RPMI8226 (cell line): ENCODE measurements around the gene LEPROT.
"Not testable (repeated sequence)": the region's sequence is repeated elsewhere in the genome, so short reads cannot be mapped to it uniquely, and the experiment has no call there.

Experiments used
- DNase-seq: peaks from one replicate; pipeline ENCODE4 v3.0.0-alpha.2; 2015

The LEPROT gene

DNA sequence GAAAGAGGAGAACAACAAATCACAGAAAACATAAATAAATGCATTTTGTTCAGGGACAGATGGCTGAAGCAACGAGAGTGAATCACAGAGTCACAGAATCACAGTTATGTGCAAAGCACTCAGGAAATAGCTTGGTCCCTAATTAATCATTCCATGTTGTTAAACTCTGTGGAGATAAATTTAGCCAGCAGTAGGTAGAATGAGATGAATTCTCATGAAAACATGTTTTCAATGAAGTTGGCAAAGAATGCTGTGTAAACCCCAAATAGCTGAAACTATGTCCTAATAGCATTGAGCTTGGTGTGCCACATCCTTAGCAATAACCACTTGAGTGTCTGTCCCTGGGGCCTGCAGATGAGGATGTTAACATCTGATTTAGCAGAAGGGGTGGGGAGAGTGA, 20.4 kb downstream of the LEPROT start:
- no peak for DNase-seq

DNA sequence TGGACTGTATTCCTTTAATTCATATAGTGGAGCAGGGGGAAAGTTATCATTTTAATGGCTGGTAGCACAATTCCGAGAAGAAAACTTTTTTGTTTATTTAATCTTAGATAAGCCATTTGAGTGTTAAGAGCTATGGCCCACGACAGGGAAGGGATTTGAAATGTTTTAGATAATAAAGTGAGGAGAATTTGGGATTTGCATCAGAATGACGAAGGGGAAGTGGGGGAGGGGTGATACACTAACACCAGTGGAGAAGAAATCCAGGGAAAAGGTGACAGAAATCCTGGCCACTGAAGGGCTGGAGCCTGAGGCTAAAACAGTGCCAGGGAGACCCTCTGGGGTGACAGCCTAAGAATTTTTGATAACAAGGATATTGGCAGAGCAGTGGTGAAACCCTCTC, 21.0 kb downstream of the LEPROT start:
- no peak for DNase-seq

DNA sequence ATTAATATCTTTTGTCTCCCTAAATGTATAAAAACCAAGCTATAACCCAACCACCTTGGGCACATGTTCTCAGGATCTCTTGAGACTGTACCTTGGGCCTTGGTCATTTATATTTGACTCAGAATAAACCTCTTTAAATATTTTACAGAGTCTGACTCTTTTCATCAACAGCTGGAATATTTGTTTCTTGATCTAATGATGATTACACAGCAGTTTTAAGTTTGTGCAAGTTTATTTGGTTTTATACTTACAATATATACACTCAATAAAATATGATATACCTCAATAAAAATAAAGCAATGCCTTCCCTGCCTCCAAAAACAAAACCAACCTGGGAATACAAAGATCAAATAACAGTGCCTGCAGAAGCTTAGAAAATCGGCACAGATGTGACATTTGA, 22.0 kb downstream of the LEPROT start:
- no peak for DNase-seq

DNA sequence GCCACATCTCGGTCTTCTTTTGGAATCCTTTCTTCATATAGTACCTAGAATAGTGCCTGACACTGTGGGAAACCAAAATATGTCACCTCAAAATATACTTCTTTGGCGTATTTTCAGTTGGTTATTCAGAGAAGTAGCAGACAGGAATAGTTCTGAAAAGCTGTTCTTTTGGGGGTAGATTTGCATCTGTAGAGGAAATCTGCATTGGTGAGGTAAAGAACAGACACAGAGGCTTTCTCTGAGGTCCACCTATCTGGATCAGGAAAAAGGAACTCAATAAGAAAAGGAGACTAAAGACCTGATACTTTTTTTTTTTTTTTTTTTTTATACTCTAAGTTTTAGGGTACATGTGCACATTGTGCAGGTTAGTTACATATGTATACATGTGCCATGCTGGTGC, 23.2 kb downstream of the LEPROT start:
- no peak for DNase-seq

DNA sequence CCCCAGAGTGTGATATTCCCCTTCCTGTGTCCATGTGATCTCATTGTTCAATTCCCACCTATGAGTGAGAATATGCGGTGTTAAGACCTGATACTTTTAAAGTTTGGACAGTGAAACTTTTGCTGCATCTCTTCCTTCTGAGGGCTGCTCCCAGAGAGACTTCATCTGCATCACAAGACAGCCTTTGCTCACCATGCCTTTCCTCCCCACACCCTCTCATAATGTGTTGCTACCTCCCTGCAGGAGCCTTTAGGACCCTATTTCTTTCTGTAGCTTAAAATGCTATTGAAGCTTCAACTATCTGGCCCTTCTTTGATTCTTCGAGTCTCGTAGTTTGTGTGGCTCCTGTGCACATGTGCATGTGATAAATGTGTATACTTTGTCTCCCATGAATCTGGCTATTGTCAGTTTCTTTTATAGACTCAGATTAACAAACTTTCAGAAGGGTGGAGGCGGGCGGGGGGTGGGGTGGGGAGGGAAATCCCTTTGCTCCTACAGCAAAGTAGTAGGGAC, 23.7 kb downstream of the LEPROT start:
- DNase-seq = no peak

DNA sequence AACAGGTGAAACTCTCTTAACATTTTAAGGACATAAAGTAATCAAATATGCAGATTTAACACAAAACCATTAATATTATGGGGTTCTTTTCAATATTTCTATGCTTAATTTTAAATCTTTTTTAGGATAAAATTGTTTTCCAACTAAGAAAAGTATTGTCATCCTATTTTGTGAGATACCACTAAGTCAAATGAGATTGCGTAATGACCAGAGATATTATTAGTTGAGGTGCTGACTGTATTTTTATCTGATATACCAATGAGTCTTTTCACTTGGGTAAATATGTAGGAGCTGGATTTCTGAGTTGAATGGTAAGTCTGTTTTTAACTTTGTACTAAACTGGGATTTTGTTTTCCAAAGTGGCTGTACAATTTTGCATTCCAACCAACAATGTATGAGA, 25.4 kb downstream of the LEPROT start:
- no peak for DNase-seq

DNA sequence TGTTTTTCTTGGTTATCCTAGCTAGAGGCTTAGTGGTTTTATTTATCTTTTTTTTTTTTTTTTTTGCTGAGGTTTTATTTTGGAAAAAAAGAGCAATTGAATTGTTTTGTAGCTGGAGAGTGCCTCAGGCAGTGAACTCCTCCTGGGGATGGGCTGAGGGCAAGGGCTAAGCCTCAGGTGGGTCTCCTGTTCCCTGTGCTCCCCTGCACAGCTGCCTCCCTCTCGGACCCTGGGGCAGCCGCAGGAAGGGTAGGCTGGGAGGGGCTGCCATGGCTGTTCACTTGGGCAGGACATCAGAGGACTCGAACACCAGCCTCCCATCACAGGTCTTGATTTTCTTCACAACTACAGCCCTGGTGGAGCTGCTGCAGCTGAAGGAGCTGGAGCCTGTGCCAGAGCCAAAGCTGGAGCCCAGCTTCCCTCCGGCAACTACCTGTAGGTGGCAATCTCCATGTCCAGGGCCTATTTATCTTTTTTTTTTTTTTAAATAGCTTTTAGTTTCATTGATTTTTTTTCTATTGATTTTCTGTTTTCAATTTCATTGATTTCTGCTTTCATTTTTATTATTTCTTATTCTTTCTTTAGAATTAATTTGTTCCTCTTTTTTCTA, 28.9 kb downstream of the LEPROT start:
- no peak for DNase-seq

DNA sequence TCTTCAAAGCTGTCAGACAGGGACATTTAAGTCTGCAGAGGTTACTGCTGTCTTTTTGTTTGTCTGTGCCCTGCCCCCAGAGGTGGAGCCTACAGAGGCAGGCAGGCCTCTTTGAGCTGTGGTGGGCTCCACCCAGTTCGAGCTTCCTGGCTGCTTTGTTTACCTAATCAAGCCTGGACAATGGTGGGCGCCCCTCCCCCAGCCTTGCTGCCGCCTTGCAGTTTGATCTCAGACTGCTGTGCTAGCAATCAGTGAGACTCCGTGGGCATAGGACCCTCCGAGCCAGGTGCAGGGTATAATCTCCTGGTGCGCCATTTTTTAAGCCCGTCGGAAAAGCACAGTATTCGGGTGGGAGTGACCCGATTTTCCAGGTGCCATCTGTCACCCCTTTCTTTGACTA, 35.2 kb downstream of the LEPROT start:
- not testable (repeated sequence) for DNase-seq

DNA sequence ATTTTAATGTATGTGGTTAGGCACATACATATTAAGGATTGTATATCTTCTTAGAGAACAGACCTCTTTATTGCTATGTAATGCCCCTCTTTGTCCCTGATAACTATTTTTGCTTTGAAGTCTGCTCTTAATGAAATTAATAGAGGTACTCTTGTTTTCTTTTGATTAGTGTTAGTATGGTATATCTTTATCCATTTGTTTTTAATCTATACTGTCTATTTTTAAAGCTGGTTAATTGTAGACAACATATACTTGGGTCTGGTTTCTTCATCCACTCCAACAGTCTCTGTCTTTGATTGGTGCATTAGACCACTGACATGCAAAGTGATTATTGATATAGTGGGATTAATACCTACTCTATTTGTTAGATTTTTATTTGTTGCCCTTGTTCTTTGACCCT, 36.0 kb downstream of the LEPROT start:
- no peak for DNase-seq

DNA sequence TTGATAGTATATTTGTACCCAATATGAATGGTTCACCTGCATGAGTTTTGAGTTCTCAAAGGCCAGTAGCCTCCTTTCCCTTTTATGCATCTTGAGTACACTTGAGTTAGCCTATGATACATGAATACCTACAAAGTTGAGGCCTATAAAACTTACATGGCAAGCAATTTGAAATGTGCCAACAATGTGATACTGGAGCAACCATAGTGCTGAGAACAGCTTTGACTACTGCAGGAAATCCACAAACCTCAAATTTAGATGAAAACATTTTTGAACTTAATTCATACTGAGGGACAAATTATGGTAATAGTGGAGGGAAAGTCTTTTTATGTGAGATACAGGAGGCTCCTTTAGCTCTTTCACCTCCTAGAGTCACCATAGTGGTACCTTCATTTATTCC, 37.4 kb downstream of the LEPROT start:
- no peak for DNase-seq

DNA sequence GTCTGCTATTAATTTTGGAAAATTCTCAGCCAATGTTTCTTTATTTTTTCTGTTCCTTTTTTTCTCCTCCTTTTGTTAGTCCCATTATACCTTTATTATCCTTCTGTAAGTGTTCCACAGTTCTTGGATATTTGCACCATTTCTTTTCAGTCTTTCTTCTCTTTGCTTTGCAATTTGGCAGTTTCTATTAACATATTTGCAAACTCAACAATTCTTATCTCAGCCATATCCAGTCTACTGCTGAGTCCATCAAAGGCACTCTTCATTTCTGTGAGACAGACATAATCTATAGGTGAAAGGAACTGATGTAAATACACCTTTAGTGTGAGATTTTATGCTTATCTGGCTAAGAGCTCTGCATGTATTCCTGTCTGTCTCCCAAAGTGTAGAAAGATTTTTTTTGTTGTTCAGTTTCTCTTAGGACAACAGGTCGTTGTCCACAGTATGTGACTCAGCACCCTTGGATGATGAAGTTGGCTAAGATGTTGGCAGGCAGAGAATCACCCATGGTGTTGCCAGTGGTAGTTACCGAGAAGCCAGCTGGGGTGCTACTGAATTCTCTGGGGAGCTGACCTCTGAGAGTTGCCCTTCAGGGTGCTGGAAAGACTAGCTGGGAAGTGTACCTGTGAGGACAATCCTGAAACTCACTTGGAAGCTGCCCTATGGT, 38.4 kb downstream of the LEPROT start:
- DNase-seq = no peak

DNA sequence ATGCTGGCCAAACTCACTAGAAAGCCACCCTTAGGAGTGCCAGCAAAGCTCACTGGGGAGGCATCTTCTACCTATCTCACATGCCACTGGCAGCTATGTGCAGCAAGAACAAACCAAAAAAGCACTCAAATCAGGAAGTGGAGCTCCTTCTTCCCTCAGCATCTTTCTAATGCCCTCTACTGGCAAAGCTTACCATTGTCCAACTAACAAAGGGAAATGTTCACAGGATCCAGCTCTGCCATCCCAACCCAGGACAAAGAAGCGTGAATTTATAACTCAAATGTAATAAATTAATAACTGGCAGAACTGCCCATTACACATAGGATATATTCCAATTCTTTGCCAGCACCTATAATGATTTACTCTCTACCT, 38.9 kb downstream of the LEPROT start:
- DNase-seq = peak; percentile 45

DNA sequence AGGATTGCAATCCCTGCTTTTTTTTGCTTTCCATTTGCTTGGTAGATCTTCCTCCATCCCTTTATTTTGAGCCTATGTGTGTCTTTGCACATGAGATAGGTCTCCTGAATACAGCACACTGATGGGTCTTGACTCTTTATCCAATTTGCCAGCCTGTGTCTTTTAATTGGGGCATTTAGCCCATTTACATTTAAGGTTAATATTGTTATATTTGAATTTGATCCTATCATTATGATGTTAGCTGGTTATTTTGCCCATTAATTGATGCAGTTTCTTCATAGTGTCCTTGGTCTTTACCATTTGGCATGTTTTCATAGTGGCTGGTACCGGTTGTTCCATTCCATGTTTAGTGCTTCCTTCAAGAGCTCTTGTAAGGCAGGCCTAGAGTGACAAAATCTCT, 45.4 kb downstream of the LEPROT start:
- not testable (repeated sequence) for DNase-seq

DNA sequence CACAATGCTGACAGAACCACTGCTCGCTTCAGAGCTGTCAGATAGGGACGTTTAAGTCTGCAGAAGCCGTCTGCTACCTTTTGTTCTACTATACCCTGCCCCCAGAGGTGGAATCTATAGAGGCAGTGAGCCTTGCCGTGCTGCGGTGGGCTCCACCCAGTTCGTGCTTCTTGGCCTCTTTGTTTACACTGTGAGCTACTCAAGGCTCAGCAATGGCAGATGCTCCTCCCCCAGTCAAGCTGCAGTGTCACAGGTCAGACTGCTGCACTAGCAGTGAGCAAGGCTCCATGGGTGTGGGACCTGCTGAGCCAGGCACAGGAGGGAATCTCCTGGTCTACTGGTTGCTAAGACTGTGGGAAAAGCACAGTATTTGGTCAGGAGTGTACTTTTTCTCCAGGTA, 47.1 kb downstream of the LEPROT start:
- peak; percentile 19 for DNase-seq

DNA sequence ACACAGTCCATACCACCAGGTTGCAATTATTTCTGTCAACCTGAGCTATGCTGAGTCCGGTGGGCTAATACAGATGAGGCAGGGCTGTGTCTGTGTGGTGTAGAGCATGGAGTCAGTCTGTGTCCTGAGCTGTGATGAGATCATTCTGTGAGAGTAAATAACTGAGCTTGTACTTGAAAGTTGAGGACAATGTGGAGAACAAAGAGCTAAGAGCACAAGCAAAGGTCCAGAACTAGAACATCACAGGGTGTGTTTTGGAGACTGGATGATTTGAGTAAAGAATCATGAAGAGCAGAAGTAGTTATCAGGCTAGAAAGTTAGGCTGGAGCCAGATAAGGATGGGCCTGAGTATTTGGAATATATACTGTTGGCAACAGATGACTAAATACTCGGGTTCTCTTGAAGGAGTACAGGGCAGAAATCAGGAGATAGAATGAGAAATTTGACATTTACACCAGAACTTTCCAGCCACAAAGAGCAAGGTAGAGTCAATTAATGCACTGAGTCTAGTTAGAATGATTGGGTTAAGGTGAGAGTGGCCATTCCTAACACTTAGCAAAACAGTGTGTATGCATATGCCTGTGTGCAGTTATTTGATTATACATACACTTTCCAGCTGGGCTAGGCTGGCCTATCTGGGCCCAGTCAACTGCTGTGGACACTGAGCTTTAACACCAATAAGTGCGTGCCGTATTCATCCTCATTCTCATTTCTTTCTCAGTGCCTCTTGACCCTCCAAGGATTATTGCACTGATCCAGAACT, 48.8 kb downstream of the LEPROT start:
- no peak for DNase-seq

DNA sequence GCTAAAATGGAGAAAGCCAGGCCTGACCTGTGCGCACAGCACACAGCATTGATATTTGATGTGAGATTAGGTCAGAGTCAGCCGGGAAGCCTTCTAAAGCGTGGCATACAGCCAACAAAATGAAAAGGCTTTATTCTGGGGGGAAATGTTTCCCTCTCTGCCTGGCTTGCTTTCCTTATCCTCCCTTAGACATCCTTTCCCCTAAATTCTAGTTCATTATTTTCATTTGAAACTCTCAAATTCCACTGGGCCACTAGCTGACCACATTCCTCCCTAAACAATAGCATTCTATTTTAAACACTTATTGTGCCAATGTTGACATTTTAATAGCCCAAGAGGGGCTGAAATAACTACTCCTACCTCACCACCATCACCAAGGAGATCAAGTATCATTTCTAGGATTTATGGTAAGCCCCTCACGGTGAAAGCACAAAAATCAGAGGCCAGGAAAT, 49.4 kb downstream of the LEPROT start:
- no peak for DNase-seq

DNA sequence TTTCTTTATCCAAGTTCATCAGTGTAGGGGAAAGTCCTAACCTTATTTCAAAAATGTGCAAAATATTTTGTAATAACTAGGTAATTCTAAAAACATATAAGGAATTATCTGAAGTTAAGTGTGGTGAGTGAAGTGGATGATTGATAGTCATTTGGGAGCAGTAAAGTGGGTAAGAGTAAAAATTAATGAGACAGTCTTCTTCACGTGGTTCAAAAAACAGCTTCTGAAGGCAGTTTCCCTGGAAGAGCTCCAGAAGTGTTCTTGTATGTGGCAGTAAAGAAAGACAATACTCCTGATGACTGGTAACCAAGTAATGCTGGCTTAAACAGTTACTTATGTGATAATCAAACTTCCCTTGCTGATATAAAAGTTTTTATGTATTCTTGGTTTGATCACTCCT, 50.3 kb downstream of the LEPROT start:
- DNase-seq = no peak

DNA sequence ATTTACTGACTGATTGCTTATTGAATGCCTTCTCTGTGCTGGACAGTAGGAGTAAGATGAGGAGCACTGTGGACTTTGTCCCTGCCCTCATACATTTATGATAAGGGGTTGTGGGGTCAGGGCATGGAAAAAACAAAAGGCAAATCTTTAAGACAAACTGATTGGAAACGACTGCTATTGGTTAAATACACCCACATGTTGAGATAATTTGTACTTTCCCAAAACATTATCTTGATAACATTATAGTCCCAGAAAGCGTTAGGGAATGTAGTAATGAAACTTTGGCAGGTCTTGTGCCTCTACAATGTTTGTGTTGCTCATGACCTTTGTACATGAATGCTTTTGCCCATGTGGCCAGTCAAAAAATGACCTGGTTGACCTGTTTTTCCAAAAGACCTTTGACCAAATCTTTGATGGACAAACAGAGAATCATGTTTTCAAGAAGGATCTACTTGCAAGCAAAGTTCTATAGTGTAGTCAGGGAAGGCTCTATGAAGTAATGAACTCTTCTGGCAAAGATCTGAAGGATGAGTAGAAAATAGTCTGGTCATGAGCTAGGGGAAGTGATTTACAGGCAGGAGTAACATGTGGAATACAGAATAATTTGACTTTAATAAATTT, 50.9 kb downstream of the LEPROT start:
- no peak for DNase-seq

DNA sequence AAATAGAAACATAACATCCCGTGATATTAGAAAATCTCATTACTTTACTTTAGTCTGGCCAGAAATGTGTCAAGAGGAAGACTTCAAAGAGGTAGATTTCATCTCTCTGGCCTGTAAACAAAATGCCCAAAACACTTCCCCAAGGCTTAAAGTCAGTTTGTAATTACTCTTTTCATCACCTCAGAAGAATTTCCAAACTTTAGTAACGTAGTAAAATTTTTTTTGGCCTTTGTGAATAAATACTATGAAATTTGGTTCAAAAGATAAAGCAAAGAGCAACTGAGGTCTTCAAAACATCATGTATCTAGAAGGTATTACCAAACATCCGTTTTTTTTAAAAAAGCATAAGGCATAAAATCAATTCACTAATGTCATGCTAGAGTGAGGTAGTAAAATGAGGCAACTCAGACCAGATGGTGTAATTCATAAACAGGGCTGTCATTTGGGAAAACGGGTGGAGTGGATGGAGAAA, 51.4 kb downstream of the LEPROT start:
- DNase-seq = no peak

DNA sequence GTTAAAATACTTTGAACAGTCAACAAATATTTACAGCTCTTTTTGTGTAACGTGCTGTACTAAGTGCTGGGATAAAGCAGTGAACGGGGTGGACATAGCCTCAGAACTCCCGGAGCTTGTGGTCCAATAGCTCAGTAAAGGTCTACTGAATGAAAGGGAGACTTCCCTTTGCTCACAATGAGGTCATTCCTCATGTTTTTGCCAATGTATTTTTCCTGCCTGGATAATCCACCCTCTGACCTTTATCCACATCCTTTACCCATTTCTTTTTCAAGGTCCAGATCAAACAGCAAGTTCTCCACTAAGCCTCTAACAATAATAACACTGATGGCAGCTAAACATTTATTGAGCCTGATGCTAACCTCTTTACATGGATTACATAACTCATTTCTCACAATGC, 55.9 kb downstream of the LEPROT start:
- no peak for DNase-seq

DNA sequence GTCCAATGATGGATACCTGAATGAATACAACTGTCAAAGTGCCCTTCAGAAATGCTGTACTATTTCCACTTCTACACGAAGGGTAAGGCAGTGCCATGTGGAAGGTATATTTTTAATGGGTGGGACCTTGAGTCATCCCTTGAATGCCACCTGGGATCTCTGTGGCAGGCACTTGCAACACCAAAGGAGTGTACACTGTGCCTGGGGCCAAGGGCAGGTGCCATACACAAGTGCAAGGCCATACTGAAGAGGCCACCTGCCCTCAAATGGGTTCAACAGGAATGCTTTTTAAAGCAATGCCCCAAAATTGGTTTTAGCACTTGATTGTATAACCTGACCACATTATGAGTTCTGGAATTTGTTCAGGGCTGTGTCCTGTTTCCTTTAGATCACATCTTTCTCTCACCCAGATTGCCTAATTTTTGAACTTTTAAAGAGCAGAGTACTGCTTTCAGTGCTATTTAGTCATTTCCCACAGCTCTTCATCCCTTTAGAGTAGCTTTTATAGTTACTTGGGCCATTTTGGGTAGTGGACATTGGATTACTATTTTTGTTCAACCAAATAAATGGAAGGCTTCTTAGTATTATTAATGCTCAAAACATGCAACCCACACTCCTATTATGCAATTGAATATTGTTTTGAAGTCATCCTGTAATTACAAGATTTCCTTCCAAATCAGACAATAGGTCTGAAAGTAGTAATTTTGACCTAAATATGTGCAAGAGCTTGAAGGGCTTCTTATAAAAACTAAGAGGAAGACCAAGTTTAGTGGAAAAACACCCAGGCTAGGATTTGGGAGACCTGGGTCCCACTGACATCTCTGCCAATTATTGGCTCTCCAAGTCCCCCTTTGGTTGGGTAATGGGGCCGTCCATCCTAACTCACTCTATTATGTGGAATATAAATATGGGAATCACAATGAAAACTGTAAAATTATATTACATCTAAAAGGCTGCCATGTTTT, 57.2 kb downstream of the LEPROT start:
- no peak for DNase-seq

DNA sequence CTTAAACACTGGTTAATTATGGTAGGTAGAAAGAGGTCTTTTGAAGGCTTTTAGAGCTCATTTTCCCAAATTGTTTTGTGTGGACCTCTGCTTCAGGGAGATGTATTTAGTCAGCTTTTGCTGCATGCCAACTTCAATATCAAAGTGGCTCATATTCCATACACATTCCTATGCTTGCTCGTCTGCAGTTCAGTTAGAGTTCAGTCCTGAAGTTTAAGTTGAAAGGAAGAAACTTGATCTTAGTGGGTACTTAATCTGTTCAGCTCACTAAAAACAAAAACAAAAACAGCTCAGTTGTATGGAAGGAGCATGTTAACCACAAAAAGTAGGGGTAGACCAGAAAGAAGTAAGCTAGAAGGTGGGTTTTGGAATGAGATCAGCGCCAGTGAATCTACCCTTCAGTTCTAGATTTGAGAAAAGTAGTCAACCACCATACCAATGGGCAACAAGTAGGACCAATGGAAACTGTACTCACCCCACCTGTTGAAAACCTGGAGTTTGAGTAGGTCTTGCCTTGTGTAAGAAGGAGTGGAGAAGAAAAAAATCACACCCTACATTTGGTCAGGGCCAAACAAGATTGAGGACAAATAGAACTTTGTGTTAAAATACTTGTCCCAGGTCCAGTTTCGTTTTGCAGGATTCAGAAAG, 58.0 kb downstream of the LEPROT start:
- no peak for DNase-seq
